Measurements from ENCODE around the gene C2orf66.

Gene C2orf66

GRCh38 chr2:196809260-196809659 lies at the start of gene C2orf66:
C2orf66 (minus strand) TSS chr2:196809355; CDS start chr2:196809336, 19 bp downstream.
- no peak for DNase-seq
- intact Hi-C loops (cut with DNase I) = no loop called here

DNA sequence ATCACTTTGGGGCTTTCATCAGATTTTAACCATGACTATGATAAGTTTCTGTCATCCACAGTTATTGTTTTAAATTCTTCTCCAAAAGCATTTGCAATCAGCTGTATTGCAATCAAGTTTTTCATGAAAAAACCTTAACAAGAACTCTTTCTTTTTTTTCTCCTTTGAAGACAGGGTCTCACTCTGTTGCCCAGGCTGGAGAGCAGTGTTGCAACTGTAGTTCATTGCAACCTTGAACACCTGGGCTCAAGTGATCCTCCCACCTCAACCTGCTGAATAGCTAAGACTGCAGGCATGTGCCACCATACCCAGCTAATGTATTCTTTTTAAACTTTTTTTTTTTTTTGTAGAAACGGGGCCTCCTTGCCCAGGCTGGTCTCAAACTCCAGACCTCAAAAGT lies 45.5 kb upstream of the C2orf66 start:
- DNase-seq = no peak
- intact Hi-C loops (cut with DNase I) = loop anchor here (5.0 kb wide), 1 partner anchor 253 kb away; no protein-coding TSS in a partner anchor

DNA sequence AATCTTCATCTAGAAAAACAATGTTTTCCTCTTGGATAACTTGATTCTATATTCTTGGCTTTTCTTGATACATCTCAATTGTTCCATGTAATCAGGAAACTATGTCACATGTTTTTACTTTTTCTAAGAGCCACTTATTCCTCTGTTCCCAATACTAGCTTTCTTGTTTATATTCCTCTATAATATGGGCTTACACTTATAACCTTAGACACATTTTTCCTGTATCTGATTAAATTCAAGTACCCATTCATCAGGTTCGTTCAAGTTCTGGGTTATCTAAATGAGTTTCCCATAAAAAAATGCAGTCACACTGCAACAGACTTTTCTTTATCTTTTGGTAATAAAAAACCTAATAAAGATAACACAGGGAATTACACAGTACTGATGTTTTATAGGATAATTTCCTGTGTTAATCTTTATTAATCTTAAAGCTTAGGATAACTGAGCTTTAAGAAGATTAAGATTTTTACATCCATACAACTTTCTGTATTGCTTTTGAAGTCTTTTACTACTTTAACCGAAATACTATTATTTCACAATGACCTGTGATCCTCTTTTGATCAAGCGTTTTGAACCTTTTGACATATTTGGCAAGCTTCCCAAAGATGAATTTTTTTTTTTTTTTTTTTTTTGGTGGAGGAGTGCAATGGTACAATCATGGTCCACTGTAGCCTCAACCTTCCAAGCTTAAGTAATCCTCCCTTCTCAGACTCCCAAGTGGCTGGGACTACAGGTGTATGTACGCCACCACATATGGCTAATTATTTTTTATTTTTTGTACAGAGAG lies 44.3 kb upstream of the C2orf66 start:
- DNase-seq = no peak
- intact Hi-C loops (cut with DNase I) = loop anchor here (5.0 kb wide), 1 partner anchor 254 kb away; no protein-coding TSS in a partner anchor

- intact Hi-C loops (cut with DNase I) = loop anchor here (5.0 kb wide), 1 partner anchor 256 kb away; no protein-coding TSS in a partner anchor
- no peak for DNase-seq
Measured at GRCh38 chr2:196851088-196851487, 41.9 kb upstream of the C2orf66 start.

DNA sequence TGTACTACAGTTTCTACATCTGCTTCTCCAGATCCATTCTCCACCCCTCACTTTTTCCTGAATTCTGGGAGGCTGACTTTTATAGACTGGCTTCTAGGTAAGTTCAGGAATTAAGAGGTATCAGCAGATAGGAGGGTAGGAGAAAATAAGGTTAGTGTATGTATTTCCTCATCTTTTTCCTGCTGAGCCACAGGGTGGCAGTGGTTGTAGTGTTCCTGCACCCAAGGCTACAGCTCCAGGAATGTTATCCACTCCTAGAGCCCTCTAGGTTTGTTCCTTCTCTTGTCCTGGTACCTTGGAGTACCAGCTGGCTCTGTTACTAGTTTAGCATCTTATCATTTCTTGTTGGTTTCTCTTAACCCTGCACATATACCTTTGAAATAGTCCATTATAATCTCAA lies 40.7 kb upstream of the C2orf66 start:
- peak in 31 of 42 donors; percentile 7 to 77 (median 38) for DNase-seq
- intact Hi-C loops (cut with DNase I) = loop anchor here (5.0 kb wide), 1 partner anchor 257 kb away; no protein-coding TSS in a partner anchor

DNA sequence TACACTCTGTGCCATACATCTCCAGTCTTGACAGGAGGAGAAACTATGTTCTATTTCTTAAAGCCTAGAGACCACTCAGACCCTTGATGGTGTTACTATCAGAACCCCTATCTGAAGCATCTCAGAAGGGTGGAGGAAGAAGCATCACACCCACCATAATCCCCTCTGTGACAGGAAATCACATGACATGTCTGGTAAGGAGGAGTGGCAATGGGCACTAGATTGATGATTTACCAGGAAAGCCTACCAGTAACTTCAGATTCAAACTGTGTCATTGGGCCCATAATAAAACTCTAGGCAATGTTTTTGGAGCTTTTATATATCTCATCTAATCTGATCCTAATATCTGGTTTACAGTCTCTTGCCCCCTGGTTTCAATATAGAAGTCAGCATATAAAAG lies 37.1 kb upstream of the C2orf66 start:
- intact Hi-C loops (cut with DNase I) = no loop called here
- DNase-seq = no peak

DNA sequence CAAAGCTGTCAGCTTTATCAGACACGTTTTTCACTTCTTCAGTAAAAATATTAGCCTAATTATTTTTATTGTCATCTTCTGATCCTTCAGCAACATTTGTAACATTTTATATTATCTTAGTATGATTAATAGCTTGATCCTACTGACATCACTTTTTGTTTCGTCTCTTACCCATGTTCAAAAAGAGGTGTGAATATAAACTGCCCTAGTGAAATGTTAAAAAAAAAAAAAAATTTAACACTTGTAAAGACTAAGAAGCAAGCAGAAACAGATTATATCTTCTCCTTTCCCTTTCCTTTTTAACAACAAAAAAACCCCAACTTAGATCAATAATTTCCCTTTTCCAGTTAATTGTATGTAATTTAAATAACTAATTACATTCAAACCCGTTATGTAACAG lies 36.2 kb upstream of the C2orf66 start:
- no peak for DNase-seq
- intact Hi-C loops (cut with DNase I) = no loop called here

- no peak for DNase-seq
- intact Hi-C loops (cut with DNase I) = no loop called here
Measured at GRCh38 chr2:196840171-196840570, 31.0 kb upstream of the C2orf66 start.

- intact Hi-C loops (cut with DNase I) = no loop called here
- no peak for DNase-seq
Measured at GRCh38 chr2:196839574-196839973, 30.4 kb upstream of the C2orf66 start.

DNA sequence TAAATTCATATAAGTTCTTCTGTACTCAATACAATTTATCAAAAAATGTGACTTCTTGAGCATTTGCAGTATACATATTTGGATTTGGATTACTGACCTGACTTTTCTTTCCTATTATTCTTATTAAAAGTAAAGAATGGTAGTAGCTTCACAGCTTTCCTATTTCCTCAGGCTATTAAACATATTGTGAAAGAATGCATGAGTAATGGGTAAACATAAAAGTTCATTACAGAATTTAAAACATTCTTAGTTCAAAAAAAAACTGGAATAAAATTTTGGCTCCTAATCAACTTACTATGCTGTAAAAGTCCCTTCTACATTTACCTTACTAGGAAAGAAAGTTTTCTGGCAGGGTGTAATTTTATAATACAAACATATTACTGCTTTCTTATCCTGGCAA lies 27.3 kb upstream of the C2orf66 start:
- intact Hi-C loops (cut with DNase I) = no loop called here
- DNase-seq = no peak

DNA sequence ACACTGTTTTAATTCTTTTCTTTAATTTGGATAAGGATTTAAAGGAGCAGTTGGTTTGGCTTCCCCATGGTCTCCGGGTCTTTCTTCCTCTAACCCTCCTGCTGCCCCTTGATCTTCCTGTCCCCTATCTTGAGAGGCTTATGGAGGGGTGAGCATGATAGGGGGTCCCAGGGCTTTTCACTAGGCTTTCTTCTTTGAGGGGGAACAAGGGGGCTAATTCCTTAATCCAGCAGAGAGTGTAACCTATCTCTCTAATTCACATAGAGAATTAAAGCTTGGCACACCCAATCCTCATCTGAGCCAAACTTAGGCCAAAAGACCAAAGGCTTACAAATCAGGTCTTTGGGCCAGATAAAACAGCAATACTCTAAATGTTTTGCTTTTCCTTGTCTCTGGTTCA lies 21.5 kb upstream of the C2orf66 start:
- DNase-seq = no peak
- intact Hi-C loops (cut with DNase I) = no loop called here

DNA sequence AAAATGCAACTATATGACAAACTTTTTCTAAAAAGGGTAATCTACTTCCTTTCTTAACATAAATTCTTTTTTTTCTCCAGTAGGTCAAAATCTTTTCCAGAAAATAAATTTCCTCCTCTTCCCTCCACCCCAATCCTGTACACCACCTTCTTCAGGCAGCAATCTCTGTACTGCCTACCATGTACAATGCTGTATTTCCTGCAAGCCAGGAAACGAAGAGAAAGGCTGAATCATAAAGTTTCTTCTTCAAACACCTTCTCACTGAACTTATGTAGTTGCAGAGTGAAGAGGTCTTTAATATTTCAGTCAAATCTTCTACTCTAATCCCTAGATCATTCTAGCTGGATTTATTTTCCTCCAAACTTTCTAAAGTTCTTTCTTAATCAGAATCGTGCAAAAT lies 18.2 kb upstream of the C2orf66 start:
- DNase-seq = no peak
- intact Hi-C loops (cut with DNase I) = no loop called here

- no peak for DNase-seq
- intact Hi-C loops (cut with DNase I) = no loop called here
Measured at GRCh38 chr2:196823750-196824522, 14.8 kb upstream of the C2orf66 start.

GRCh38 chr2:196821195-196821594 lies 12.0 kb upstream of the C2orf66 start:
- intact Hi-C loops (cut with DNase I) = no loop called here
- DNase-seq = no peak

- DNase-seq = no peak
- intact Hi-C loops (cut with DNase I) = no loop called here
Measured at GRCh38 chr2:196808083-196808665, 981 bp downstream of the C2orf66 start.

DNA sequence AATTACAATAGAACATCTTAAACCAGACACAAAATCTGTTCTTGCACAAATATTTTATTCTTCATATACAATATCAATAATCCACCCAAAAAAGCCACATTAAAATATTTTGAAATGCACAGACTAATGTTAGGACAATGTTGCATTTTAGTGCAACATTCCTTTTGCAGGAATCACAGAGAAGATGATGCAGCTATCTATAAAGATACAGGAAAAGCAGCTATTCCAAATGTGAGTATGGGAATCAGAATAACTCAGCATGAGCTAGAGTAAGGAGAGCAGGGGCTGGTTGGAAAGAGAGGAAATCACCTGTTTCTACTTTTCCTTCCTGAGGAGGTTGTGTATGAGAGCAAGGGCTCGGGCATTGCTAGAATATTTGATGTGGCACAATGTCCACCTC lies 4.8 kb downstream of the C2orf66 start:
- intact Hi-C loops (cut with DNase I) = no loop called here

DNA sequence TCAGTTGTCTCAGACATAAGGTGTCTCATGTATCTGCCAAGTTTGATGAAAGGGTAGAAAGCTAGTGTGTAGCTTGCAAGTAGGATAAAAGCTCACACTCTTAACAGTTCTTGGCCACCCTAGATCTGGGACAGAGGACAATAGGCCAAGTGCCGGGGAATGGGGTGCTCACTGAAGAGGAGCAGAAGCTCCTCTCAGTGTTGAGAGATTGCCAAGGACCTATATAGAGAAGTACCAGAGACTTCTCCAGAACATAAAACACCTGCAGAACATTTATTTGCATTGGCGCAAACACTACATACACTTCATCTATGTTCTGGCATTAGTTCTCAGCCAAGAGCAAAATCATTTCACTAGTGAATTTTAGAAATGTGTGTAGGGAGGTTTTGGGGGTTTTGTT lies 6.8 kb downstream of the C2orf66 start:
- intact Hi-C loops (cut with DNase I) = no loop called here
- no peak for DNase-seq

More for the DNA sequence above, 4.8 kb downstream of the C2orf66 start:
- no peak for DNase-seq

- no peak for DNase-seq
- intact Hi-C loops (cut with DNase I) = no loop called here
Measured at GRCh38 chr2:196801674-196802261, 7.4 kb downstream of the C2orf66 start.

GRCh38 chr2:196798980-196799379 lies 10.2 kb downstream of the C2orf66 start:
- intact Hi-C loops (cut with DNase I) = no loop called here
- DNase-seq = no peak

DNA sequence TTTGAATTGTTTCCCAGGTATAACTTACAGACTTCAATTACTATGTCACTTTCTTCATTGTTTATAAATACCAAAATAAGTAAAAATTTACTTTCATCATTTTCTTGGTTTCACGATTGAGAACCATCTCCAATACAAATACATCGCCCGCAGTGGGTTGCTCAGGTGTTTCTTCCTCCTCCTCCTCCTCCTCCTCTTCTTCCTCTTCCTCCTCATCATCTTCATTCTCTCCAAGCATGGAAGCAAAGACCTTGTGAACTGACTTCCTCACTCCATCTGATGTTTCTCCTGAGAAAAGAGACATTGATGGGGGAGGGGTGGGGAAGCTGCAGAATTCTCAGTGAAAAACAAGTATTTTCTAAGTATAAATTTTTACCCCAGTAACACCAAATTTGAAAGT lies 16.3 kb downstream of the C2orf66 start:
- no peak for DNase-seq
- intact Hi-C loops (cut with DNase I) = no loop called here
